H1 (cell line): Measurements from ENCODE around the gene ADNP. TPM values are rescaled to one million over a fixed set of nuclear protein-coding genes. Genes with fewer than 3 reads are reported as not detected.

Experiments
- CTCF ChIA-PET: fragments of 300-600 bp; sonication (Branson Sonifier 250); formaldehyde crosslinking; loops from one replicate; lab custom pipeline; 2021; ENCODE audit not compliant: partially characterized antibody; lab: Charles Lee
- POLR2A ChIA-PET: fragments of 300-600 bp; sonication (Branson Sonifier 250); formaldehyde crosslinking; loops from one replicate; lab custom pipeline; 2021; ENCODE audit warnings: inconsistent platforms; ENCODE audit not compliant: partially characterized antibody; lab: Charles Lee
- DNase-seq, 2 experiments: peaks; one replicate each; pipeline versions ENCODE4 v3.0.0 to v3.0.0-alpha.2; 2010 to 2022; ENCODE audit warnings: low spot score in 2 of 2, low read depth in 1 of 2, mixed read lengths in 1 of 2
- FAIRE-seq: peaks from 2 replicates; lab custom pipeline; 2011; peaks lifted over from hg19 to GRCh38; lab: Jason Lieb, UNC
- H2AFZ ChIP-seq: 2 replicates; pipeline ENCODE4 v1.8.1; 2012; ENCODE audit warnings: low read length, inconsistent platforms
- H2AK5ac ChIP-seq: 2 replicates; pipeline ENCODE4 v1.6.1; 2013; ENCODE audit warnings: low read depth, low read length
- H2BK120ac ChIP-seq: replicated peaks from 2 replicates; pipeline ENCODE3; 2013; ENCODE audit warnings: low read depth, low read length, inconsistent platforms
- H2BK12ac ChIP-seq: 2 replicates; pipeline ENCODE4 v1.6.1; 2013; ENCODE audit warnings: low read depth, low read length
- H2BK15ac ChIP-seq: 2 replicates; pipeline ENCODE4 v1.6.1; 2013; ENCODE audit warnings: low read length
- H2BK20ac ChIP-seq: 2 replicates; pipeline ENCODE4 v1.6.1; 2013; ENCODE audit warnings: low read length
- H2BK5ac ChIP-seq: 2 replicates; pipeline ENCODE4 v1.6.1; 2013; ENCODE audit warnings: low read depth, low read length
- H3K14ac ChIP-seq: 2 replicates; pipeline ENCODE4 v1.6.1; 2013; ENCODE audit warnings: inconsistent platforms; ENCODE audit not compliant: insufficient read length
- H3K18ac ChIP-seq: 2 replicates; pipeline ENCODE4 v1.6.1; 2013; ENCODE audit warnings: low read length; ENCODE audit errors: extremely low read depth
- H3K23ac ChIP-seq: 2 replicates; pipeline ENCODE4 v1.6.1; 2013; ENCODE audit warnings: inconsistent platforms; ENCODE audit not compliant: insufficient read length
- H3K23me2 ChIP-seq: 2 replicates; pipeline ENCODE4 v1.6.1; 2013; ENCODE audit warnings: low read depth, low read length
- H3K27ac ChIP-seq: 2 replicates; pipeline ENCODE4 v1.6.1; 2011; ENCODE audit warnings: low read depth, low read length, inconsistent platforms
- H3K27me3 ChIP-seq, 4 experiments: replicated peaks in 1 of 4; 1 replicate in 1 of 4; 2 replicates in 3 of 4; pipeline versions ENCODE4 v1.6.1 to v1.8.1; 2011 to 2013; ENCODE audit warnings: low read length in 3 of 4, mild to moderate bottlenecking in 3 of 4, inconsistent platforms in 2 of 4, mixed read lengths in 2 of 4, moderate library complexity in 1 of 4; ENCODE audit not compliant: control insufficient read depth in 3 of 4, insufficient read depth in 3 of 4; ENCODE audit errors: extremely low read depth in 1 of 4
- H3K36me3 ChIP-seq, 4 experiments: 2 replicates each; pipeline versions ENCODE4 v1.6.1 to v1.8.1; 2011 to 2013; ENCODE audit warnings: mild to moderate bottlenecking in 4 of 4, low read length in 3 of 4, moderate library complexity in 2 of 4, control low read depth in 1 of 4, inconsistent platforms in 1 of 4; ENCODE audit not compliant: insufficient read depth in 4 of 4, control insufficient read depth in 2 of 4
- H3K4ac ChIP-seq: replicated peaks from 2 replicates; pipeline ENCODE3; 2013; ENCODE audit warnings: low read length, low read depth, mixed read lengths, inconsistent platforms; ENCODE audit not compliant: insufficient read length
- H3K4me1 ChIP-seq, 4 experiments: replicated peaks in 1 of 4; 1 replicate in 1 of 4; 2 replicates in 3 of 4; pipeline versions ENCODE4 v1.6.1 to v1.8.1; 2011 to 2013; ENCODE audit warnings: low read length in 3 of 4, inconsistent platforms in 2 of 4, mixed read lengths in 1 of 4; ENCODE audit not compliant: insufficient read depth in 4 of 4, control insufficient read depth in 3 of 4
- H3K4me2 ChIP-seq, 2 experiments: 2 replicates each; pipeline versions ENCODE4 v1.6.1 to v1.8.1; 2011 to 2013; ENCODE audit warnings: low read depth in 2 of 2, low read length in 2 of 2, control low read depth in 1 of 2, inconsistent platforms in 1 of 2, mild to moderate bottlenecking in 1 of 2; ENCODE audit not compliant: insufficient read depth in 1 of 2
- H3K4me3 ChIP-seq, 4 experiments: fragments of 200-600, 300-600 bp in 1 of 4; sonication (generic), shearing (Covaris generic), sonication (Bioruptor Twin) in 1 of 4; 2 replicates each; pipeline versions ENCODE4 v1.5.1 to v1.8.1; 2011 to 2016; ENCODE audit warnings: low read length in 4 of 4, low read depth in 3 of 4, control low read depth in 2 of 4, inconsistent platforms in 2 of 4, mild to moderate bottlenecking in 2 of 4, mixed read lengths in 1 of 4, moderate library complexity in 1 of 4; ENCODE audit not compliant: insufficient read depth in 2 of 4; ENCODE audit errors: extremely low read depth in 1 of 4
- H3K56ac ChIP-seq: replicated peaks from 2 replicates; pipeline ENCODE3; 2013; ENCODE audit warnings: low read depth, mild to moderate bottlenecking, mixed read lengths, low read length, inconsistent platforms; ENCODE audit not compliant: insufficient read length
- H3K79me1 ChIP-seq: 2 replicates; pipeline ENCODE4 v1.6.1; 2013; ENCODE audit warnings: low read depth, low read length, control low read depth
- H3K79me2 ChIP-seq, 2 experiments: 2 replicates each; pipeline versions ENCODE4 v1.6.1 to v1.8.1; 2012 to 2013; ENCODE audit warnings: low read length in 2 of 2, mild to moderate bottlenecking in 2 of 2, inconsistent platforms in 1 of 2; ENCODE audit not compliant: insufficient read depth in 2 of 2, control insufficient read depth in 1 of 2
- H3K9ac ChIP-seq, 4 experiments: replicated peaks in 1 of 4; 1 replicate in 1 of 4; 2 replicates in 3 of 4; pipeline versions ENCODE4 v1.6.1 to v1.8.1; 2011 to 2013; ENCODE audit warnings: low read depth in 3 of 4, low read length in 3 of 4, control low read depth in 2 of 4, mild to moderate bottlenecking in 2 of 4, moderate library complexity in 2 of 4, inconsistent platforms in 1 of 4; ENCODE audit errors: extremely low read depth in 1 of 4
- H3K9me3 ChIP-seq, 2 experiments: 2 replicates each; pipeline versions ENCODE4 v1.6.1 to v1.8.1; 2012 to 2013; ENCODE audit warnings: mild to moderate bottlenecking in 2 of 2, moderate library complexity in 2 of 2, control low read depth in 1 of 2, inconsistent platforms in 1 of 2, low read depth in 1 of 2, low read length in 1 of 2, mixed read lengths in 1 of 2; ENCODE audit not compliant: insufficient read depth in 2 of 2
- H4K20me1 ChIP-seq, 2 experiments: replicated peaks in 1 of 2; 2 replicates each; pipeline versions ENCODE3 to v1.8.1; 2011 to 2013; ENCODE audit warnings: inconsistent platforms in 2 of 2, low read length in 2 of 2, mild to moderate bottlenecking in 1 of 2; ENCODE audit not compliant: insufficient read depth in 2 of 2, control insufficient read depth in 1 of 2
- H4K5ac ChIP-seq: 2 replicates; pipeline ENCODE4 v1.6.1; 2013; ENCODE audit warnings: low read length, low read depth, mixed read lengths, inconsistent platforms; ENCODE audit not compliant: insufficient read length
- H4K8ac ChIP-seq: 2 replicates; pipeline ENCODE4 v1.8.0; 2013; ENCODE audit warnings: mild to moderate bottlenecking, moderate library complexity, low read length, inconsistent platforms; ENCODE audit not compliant: insufficient read depth; ENCODE audit errors: extremely low read depth
- H4K91ac ChIP-seq: replicated peaks from 2 replicates; pipeline ENCODE3; 2013; ENCODE audit warnings: low read length, mixed read lengths, inconsistent platforms; ENCODE audit not compliant: insufficient read length
- ATF2 ChIP-seq: IDR thresholded peaks from 2 replicates; pipeline ENCODE4 v1.6.1; 2012; ENCODE audit warnings: low read length, inconsistent platforms
- ATF3 ChIP-seq: IDR thresholded peaks from 2 replicates; pipeline ENCODE4 v1.6.1; 2011; ENCODE audit warnings: low read depth, mild to moderate bottlenecking, low read length; ENCODE audit not compliant: insufficient read depth
- BCL11A ChIP-seq, 2 experiments: IDR thresholded peaks; one replicate each; pipeline ENCODE4 v1.6.1; 2011; ENCODE audit warnings: low read depth in 2 of 2, low read length in 2 of 2, mild to moderate bottlenecking in 2 of 2
- CEBPB ChIP-seq: IDR thresholded peaks from 2 replicates; pipeline ENCODE4 v1.6.1; 2012; ENCODE audit warnings: low read depth, low read length
- CHD1 ChIP-seq: IDR thresholded peaks from 2 replicates; pipeline ENCODE4 v1.6.1; 2012; ENCODE audit warnings: low read depth, low read length, improper control_type of control experiment
- CHD2 ChIP-seq: IDR thresholded peaks from 2 replicates; pipeline ENCODE4 v1.6.1; 2012; ENCODE audit warnings: low read length, improper control_type of control experiment
- GTF2F1 ChIP-seq: IDR thresholded peaks from 2 replicates; pipeline ENCODE4 v1.6.1; 2012; ENCODE audit warnings: low read depth, low read length, improper control_type of control experiment, borderline replicate concordance
- JUN ChIP-seq: IDR thresholded peaks from 2 replicates; pipeline ENCODE4 v1.6.1; 2011; ENCODE audit warnings: low read depth, mild to moderate bottlenecking, improper control_type of control experiment, low read length
- KDM1A ChIP-seq: fragments of 200-600, 300-600 bp; sonication (generic); IDR thresholded peaks from 2 replicates; pipeline ENCODE4 v1.7.1; 2016; ENCODE audit warnings: mild to moderate bottlenecking, low read length, borderline replicate concordance
- MAFK ChIP-seq: IDR thresholded peaks from 2 replicates; pipeline ENCODE4 v1.6.1; 2012; ENCODE audit warnings: low read depth, mild to moderate bottlenecking, improper control_type of control experiment, low read length
- TBP ChIP-seq: IDR thresholded peaks from 2 replicates; pipeline ENCODE4 v1.6.1; 2011; ENCODE audit warnings: low read depth, low read length, improper control_type of control experiment
- TEAD4 ChIP-seq: IDR thresholded peaks from 2 replicates; pipeline ENCODE4 v1.6.1; 2012; ENCODE audit warnings: low read depth, low read length, inconsistent platforms, mixed read lengths
- WGBS, 2 experiments: shearing (Covaris generic) in 1 of 2; methylation state at CpG; one replicate each; pipeline versions ENCODE4 v1.1.6 to v1.1.7; 2013 to 2015; ENCODE audit warnings: low lambda C conversion rate in 2 of 2, mixed read lengths in 2 of 2, inconsistent platforms in 1 of 2, low coverage in 1 of 2, missing lambda C conversion rate in 1 of 2; ENCODE audit not compliant: insufficient replicate concordance in 2 of 2, insufficient coverage in 1 of 2, insufficient read length in 1 of 2; ENCODE audit errors: extremely low coverage in 1 of 2, missing lambda C conversion rate in 1 of 2; 5-methylcytosine and 5-hydroxymethylcytosine counted together
- polyA plus RNA-seq, 7 experiments: library from polyadenylated mRNA; depleted of rRNA in 3 of 7; stranded (reverse) in 5 of 7; unstranded in 2 of 7; fragments of >200 nt in 5 of 7; fragments of 200-250 nt in 2 of 7; gene quantifications; 1 replicate in 5 of 7; 2 replicates in 1 of 7; 4 replicates in 1 of 7; pipeline versions ENCODE4 v1.2.1 to v1.2.3, GENCODE V29; 2011 to 2013; ENCODE audit warnings: missing spikeins in 2 of 7, mixed read lengths in 2 of 7
- total RNA-seq: library from RNA; stranded (reverse); fragmentation: NEBNext Ultra II Directional; extraction: Animal tissue kit (Norgen Biotek cat#: 25700); gene quantifications from 2 replicates; pipeline ENCODE4 v1.2.1, GENCODE V29; 2021

ADNP gene
- total and polyA plus RNA-seq, 2 of the 8 experiments (the other 6 are each of a cell fraction or from before 2014, with no cell fraction given), result 31.6 to 123 TPM

- Histone ChIP-seq H2BK20ac (0 out of 2 replicates have a peak overlapping the region, but pooled peaks have one; percentile 72), H2AFZ (no peak overlapping the region), H3K23ac (no peak overlapping the region), H3K36me3 (no peaks in the 10 kb centered on the region), H2AK5ac (0 out of 2 replicates have a peak overlapping the region, but pooled peaks have one; percentile 82), H3K27me3 (no peaks in the 10 kb centered on the region; a peak in 1 of 7 replicates), H3K79me2 (no peaks in the 10 kb centered on the region), H3K18ac (no peak overlapping the region), H3K4me3 (no peak overlapping the region), H2BK15ac (peak overlapping the region; percentile 72; the same call in 1 of the 2 replicates), H4K8ac (no peak overlapping the region), H3K9me3 (no peaks in the 10 kb centered on the region), H4K91ac (peak overlapping the region; percentile 30), H4K5ac (no peak overlapping the region), H3K9ac (no peak overlapping the region; a peak in 1 of 7 replicates), H3K4me1 (peaks cover 3 to 20% (median 10%) of the 10 kb centered on the region in 4 experiments; a peak in 6 of 7 replicates), H3K27ac (no peak overlapping the region; the same call in 1 of the 2 replicates), H2BK12ac (peak overlapping the region; percentile 84), H3K4ac (no peak overlapping the region), H3K23me2 (no peaks in the 10 kb centered on the region), H2BK5ac (no peak overlapping the region), H3K4me2 (no peak overlapping the region), H2BK120ac (no peak overlapping the region), H3K56ac (no peak overlapping the region), H3K14ac (no peak overlapping the region), H3K79me1 (no peaks in the 10 kb centered on the region; the same call in 1 of the 2 replicates), H4K20me1 (no peaks in the 10 kb centered on the region)
- 93% methylated on average over 12 of the region's 12 CpGs; no CpG with 5 or more reads in 1 of the 2 experiments for WGBS, 2 experiments
- ChIA-PET CTCF (interaction anchor here (0.7 to 1.4 kb wide), 3 partner anchors 11 to 67 kb away, joined by 3 to 4 read pairs (median 4); partner anchors contain the start of gene BCAS4), POLR2A (interaction anchor here (1.1 kb wide), 1 partner anchor 9 kb away, joined by 6 read pairs; no protein-coding TSS in a partner anchor)
- FAIRE-seq (no peak), DNase-seq (no peak)
- no peak for TF ChIP-seq KDM1A
- no peak for TF ChIP-seq CHD2
- TF ChIP-seq ATF2, result no peak
- TF ChIP-seq CHD1, result no peak
- TF ChIP-seq ATF3, result no peak
- no peak for TF ChIP-seq JUN
- no peak for TF ChIP-seq TEAD4
- no peak for TF ChIP-seq BCL11A (IDR thresholded peaks at IDR 0.05; ENCODE audit: low read depth in 2 of 2, low read length in 2 of 2)
- no peak for TF ChIP-seq MAFK
- no peak for TF ChIP-seq CEBPB
- no peak for TF ChIP-seq TBP
- no peak for TF ChIP-seq GTF2F1
Measured at GRCh38 chr20:50861012-50861411, 70.2 kb downstream of the ADNP start.
